Neural crest cell (in vitro differentiated cells): ENCODE results near the gene ST3GAL3. TPM values are rescaled to one million over a fixed set of nuclear protein-coding genes. Genes with fewer than 3 reads are reported as not detected.
A peak's percentile ranks its signal among the peaks of the same experiment; 100 is the strongest.

Experiments
- DNase-seq: peaks from one replicate; pipeline ENCODE4 v3.0.0; 2021; ENCODE audit warnings: low read depth, mixed read lengths, low spot score
- H3K27ac Mint-ChIP-seq: one replicate; pipeline ENCODE4 v1.8.0; 2021; ENCODE audit warnings: mild to moderate bottlenecking, mixed read lengths; ENCODE audit not compliant: unreplicated experiment
- H3K27me3 Mint-ChIP-seq: 2 replicates; pipeline ENCODE4 v1.8.0; 2021; ENCODE audit warnings: low read depth, mild to moderate bottlenecking, mixed read lengths
- H3K36me3 Mint-ChIP-seq: 2 replicates; pipeline ENCODE4 v1.8.0; 2021; ENCODE audit warnings: low read depth, mild to moderate bottlenecking, mixed read lengths
- H3K4me1 Mint-ChIP-seq: 2 replicates; pipeline ENCODE4 v1.8.0; 2021; ENCODE audit warnings: mixed read lengths
- H3K4me3 Mint-ChIP-seq: one replicate; pipeline ENCODE4 v1.8.0; 2021; ENCODE audit warnings: mild to moderate bottlenecking, mixed read lengths
- H3K9me3 Mint-ChIP-seq: 2 replicates; pipeline ENCODE4 v1.8.0; 2021; ENCODE audit warnings: mixed read lengths
- total RNA-seq: library from RNA; stranded (reverse); gene quantifications from 2 replicates; pipeline ENCODE4 v1.2.1, GENCODE V29; 2021
- TF ChIP-seq, protein P1 (sequence below): fragments of 200-600 bp; sonication (generic); conservative IDR thresholded peaks from 2 replicates; pipeline ENCODE4 v1.5.0; 2021; ENCODE audit warnings: antibody characterized with exemption, mild to moderate bottlenecking

ST3GAL3 gene
- total RNA-seq, 1 donor from 2014 or later: 37.4 TPM

DNA sequence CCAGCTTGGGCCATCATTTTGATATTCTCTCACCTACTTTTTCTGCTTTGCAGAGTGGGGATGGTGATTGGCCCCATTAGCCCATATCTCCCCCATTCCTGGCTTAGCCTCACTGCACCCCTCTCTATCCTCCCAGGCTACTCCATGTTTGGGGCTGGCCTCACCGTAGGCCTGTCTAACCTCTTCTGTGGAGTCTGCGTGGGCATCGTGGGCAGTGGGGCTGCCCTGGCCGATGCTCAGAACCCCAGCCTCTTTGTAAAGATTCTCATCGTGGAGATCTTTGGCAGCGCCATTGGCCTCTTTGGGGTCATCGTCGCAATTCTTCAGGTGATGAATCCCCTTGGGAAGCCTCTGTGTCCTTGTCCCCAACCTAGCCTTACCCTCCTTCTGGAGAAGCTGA, 269.6 kb downstream of the ST3GAL3 start:
- TF ChIP-seq, protein P1, sequence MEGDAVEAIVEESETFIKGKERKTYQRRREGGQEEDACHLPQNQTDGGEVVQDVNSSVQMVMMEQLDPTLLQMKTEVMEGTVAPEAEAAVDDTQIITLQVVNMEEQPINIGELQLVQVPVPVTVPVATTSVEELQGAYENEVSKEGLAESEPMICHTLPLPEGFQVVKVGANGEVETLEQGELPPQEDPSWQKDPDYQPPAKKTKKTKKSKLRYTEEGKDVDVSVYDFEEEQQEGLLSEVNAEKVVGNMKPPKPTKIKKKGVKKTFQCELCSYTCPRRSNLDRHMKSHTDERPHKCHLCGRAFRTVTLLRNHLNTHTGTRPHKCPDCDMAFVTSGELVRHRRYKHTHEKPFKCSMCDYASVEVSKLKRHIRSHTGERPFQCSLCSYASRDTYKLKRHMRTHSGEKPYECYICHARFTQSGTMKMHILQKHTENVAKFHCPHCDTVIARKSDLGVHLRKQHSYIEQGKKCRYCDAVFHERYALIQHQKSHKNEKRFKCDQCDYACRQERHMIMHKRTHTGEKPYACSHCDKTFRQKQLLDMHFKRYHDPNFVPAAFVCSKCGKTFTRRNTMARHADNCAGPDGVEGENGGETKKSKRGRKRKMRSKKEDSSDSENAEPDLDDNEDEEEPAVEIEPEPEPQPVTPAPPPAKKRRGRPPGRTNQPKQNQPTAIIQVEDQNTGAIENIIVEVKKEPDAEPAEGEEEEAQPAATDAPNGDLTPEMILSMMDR: no peak
- Mint-ChIP-seq H3K9me3 (no peaks in the 10 kb centered on the region), H3K27me3 (no peaks in the 10 kb centered on the region), H3K27ac (no peak overlapping the region), H3K36me3 (peaks cover 14% of the 10 kb centered on the region), H3K4me1 (peaks cover 57% of the 10 kb centered on the region), H3K4me3 (peak overlapping the region; percentile 93)
- no peak for DNase-seq

- Mint-ChIP-seq H3K9me3 (no peaks in the 10 kb centered on the region), H3K36me3 (peaks cover 17% of the 10 kb centered on the region), H3K27me3 (no peaks in the 10 kb centered on the region), H3K4me1 (peaks cover 60% of the 10 kb centered on the region), H3K4me3 (peak overlapping the region; percentile 93), H3K27ac (no peak overlapping the region)
- TF ChIP-seq, protein P1: no peak
- DNase-seq: no peak
Measured at GRCh38 chr1:43977376-43978263, 270.3 kb downstream of the ST3GAL3 start.

GRCh38 chr1:43978264-43978550, 270.9 kb downstream of the ST3GAL3 start:
- H3K4me1 Mint-ChIP-seq: peaks cover 65% of the 10 kb centered on the region
- H3K27me3 Mint-ChIP-seq: no peaks in the 10 kb centered on the region
- peak overlapping the region; percentile 93 for H3K4me3 Mint-ChIP-seq
- TF ChIP-seq, protein P1: no peak
- peaks cover 18% of the 10 kb centered on the region for H3K36me3 Mint-ChIP-seq
- H3K27ac Mint-ChIP-seq: peak overlapping the region; percentile 93
- H3K9me3 Mint-ChIP-seq: no peaks in the 10 kb centered on the region
- no peak for DNase-seq

- H3K9me3 Mint-ChIP-seq: no peaks in the 10 kb centered on the region
- no peaks in the 10 kb centered on the region for H3K27me3 Mint-ChIP-seq
- no peak for DNase-seq
- peaks cover 65% of the 10 kb centered on the region for H3K4me1 Mint-ChIP-seq
- TF ChIP-seq, protein P1: no peak
- peak within 1 kb of the TSS; percentile 93 for H3K27ac Mint-ChIP-seq
- peaks cover 18% of the 10 kb centered on the region for H3K36me3 Mint-ChIP-seq
- H3K4me3 Mint-ChIP-seq: peak within 1 kb of the TSS; percentile 96
Measured at GRCh38 chr1:43978551-43979260, 271.4 kb downstream of the ST3GAL3 start, which contains the start of gene B4GALT2. Gene B4GALT2, plus strand, starts transcription at chr1:43979210. Its CDS starts 1,951 bp downstream, at chr1:43981161.

DNA sequence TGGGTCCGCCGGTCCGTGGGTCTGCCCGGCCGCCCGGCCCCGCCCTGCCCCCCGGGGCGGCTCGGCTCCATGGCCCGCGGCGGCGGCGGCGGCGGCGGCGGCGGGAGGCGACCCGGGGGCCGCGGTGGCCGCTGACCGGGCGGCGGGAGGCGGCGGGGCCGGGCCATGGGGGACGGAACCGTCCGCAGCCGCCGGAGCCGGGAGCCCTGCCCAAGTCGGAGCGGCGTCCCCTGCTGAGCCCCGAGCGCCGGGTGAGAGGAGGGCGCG, 271.9 kb downstream of the ST3GAL3 start:
- DNase-seq: no peak

More for the DNA sequence above, 271.9 kb downstream of the ST3GAL3 start:
- Mint-ChIP-seq H3K36me3 (peaks cover 18% of the 10 kb centered on the region), H3K27ac (no peak overlapping the region), H3K4me1 (peaks cover 60% of the 10 kb centered on the region), H3K27me3 (no peaks in the 10 kb centered on the region), H3K9me3 (no peaks in the 10 kb centered on the region), H3K4me3 (no peak overlapping the region)
- TF ChIP-seq, protein P1: no peak
